H9 (cell line): ENCODE results near the gene ALG14. TPM values are rescaled to one million over a fixed set of nuclear protein-coding genes. Genes with fewer than 3 reads are reported as not detected.
A peak's percentile ranks its signal among the peaks of the same experiment; 100 is the strongest.

Experiments
- DNase-seq: peaks from one replicate; pipeline ENCODE4 v3.0.0-alpha.2; 2017
- H2AFZ ChIP-seq: one replicate; pipeline ENCODE4 v1.6.1; 2013; ENCODE audit warnings: mild to moderate bottlenecking, low read length, control low read depth, moderate library complexity
- H2AK5ac ChIP-seq: 2 replicates; pipeline ENCODE4 v1.6.1; 2013; ENCODE audit warnings: low read length, control low read depth, mixed read lengths; ENCODE audit not compliant: insufficient read length
- H2BK120ac ChIP-seq: one replicate; pipeline ENCODE4 v1.6.1; 2013; ENCODE audit warnings: low read depth, mild to moderate bottlenecking, low read length, control low read depth, inconsistent platforms; ENCODE audit not compliant: poor library complexity, severe bottlenecking
- H2BK12ac ChIP-seq: 2 replicates; pipeline ENCODE4 v1.6.1; 2013; ENCODE audit warnings: low read length, control low read depth, mixed read lengths, low read depth; ENCODE audit not compliant: insufficient read length
- H2BK15ac ChIP-seq: 2 replicates; pipeline ENCODE4 v1.6.1; 2013; ENCODE audit warnings: low read depth, low read length, control low read depth
- H2BK20ac ChIP-seq: one replicate; pipeline ENCODE4 v1.6.1; 2013; ENCODE audit warnings: low read depth, mild to moderate bottlenecking, low read length, control low read depth, inconsistent platforms; ENCODE audit not compliant: poor library complexity, severe bottlenecking
- H2BK5ac ChIP-seq: 2 replicates; pipeline ENCODE4 v1.6.1; 2013; ENCODE audit warnings: low read length, control low read depth, mixed read lengths; ENCODE audit not compliant: insufficient read length
- H3K14ac ChIP-seq: 2 replicates; pipeline ENCODE4 v1.6.1; 2013; ENCODE audit warnings: low read length, control low read depth; ENCODE audit not compliant: insufficient read depth
- H3K18ac ChIP-seq: 2 replicates; pipeline ENCODE4 v1.6.1; 2013; ENCODE audit warnings: low read depth, mild to moderate bottlenecking, mixed read lengths, low read length, control low read depth; ENCODE audit not compliant: insufficient read length
- H3K23ac ChIP-seq: 2 replicates; pipeline ENCODE4 v1.6.1; 2013; ENCODE audit warnings: low read length, control low read depth, mixed read lengths, low read depth; ENCODE audit not compliant: insufficient read length
- H3K23me2 ChIP-seq: 2 replicates; pipeline ENCODE4 v1.6.1; 2013; ENCODE audit warnings: low read depth, mild to moderate bottlenecking, mixed read lengths, low read length, control low read depth; ENCODE audit not compliant: insufficient read length, poor library complexity, severe bottlenecking
- H3K27ac ChIP-seq: 2 replicates; pipeline ENCODE4 v1.5.1; 2013; ENCODE audit warnings: low read length, control low read depth, mixed read lengths, low read depth; ENCODE audit not compliant: insufficient read length
- H3K27me3 ChIP-seq: 2 replicates; pipeline ENCODE4 v1.6.1; 2013; ENCODE audit warnings: low read length, control low read depth, inconsistent platforms; ENCODE audit not compliant: insufficient read depth
- H3K4ac ChIP-seq: 2 replicates; pipeline ENCODE4 v1.6.1; 2013; ENCODE audit warnings: low read depth, mild to moderate bottlenecking, control low read depth, inconsistent platforms, low read length, moderate library complexity
- H3K4me1 ChIP-seq: 2 replicates; pipeline ENCODE4 v1.6.1; 2013; ENCODE audit warnings: low read length, control low read depth, inconsistent platforms; ENCODE audit not compliant: insufficient read depth
- H3K4me2 ChIP-seq: 2 replicates; pipeline ENCODE4 v1.6.1; 2013; ENCODE audit warnings: low read length, control low read depth, mixed read lengths; ENCODE audit not compliant: insufficient read length, insufficient read depth
- H3K56ac ChIP-seq: 2 replicates; pipeline ENCODE4 v1.6.1; 2013; ENCODE audit warnings: low read depth, mild to moderate bottlenecking, mixed read lengths, low read length, control low read depth; ENCODE audit not compliant: insufficient read length
- H3K79me1 ChIP-seq: 2 replicates; pipeline ENCODE4 v1.6.1; 2013; ENCODE audit warnings: low read depth, mild to moderate bottlenecking, moderate library complexity, low read length, control low read depth, inconsistent platforms; ENCODE audit not compliant: insufficient read depth, poor library complexity, severe bottlenecking
- H3K79me2 ChIP-seq: 2 replicates; pipeline ENCODE4 v1.6.1; 2013; ENCODE audit warnings: low read length, control low read depth, inconsistent platforms; ENCODE audit not compliant: insufficient read depth
- H3K9ac ChIP-seq: 2 replicates; pipeline ENCODE4 v1.6.1; 2013; ENCODE audit warnings: low read length, control low read depth, mixed read lengths; ENCODE audit not compliant: insufficient read length; ENCODE audit errors: extremely low read depth
- H3K9me3 ChIP-seq: one replicate; pipeline ENCODE4 v1.6.1; 2013; ENCODE audit warnings: low read depth, low read length, inconsistent platforms; ENCODE audit not compliant: control insufficient read depth
- H3T11ph ChIP-seq: one replicate; pipeline ENCODE4 v1.6.1; 2013; ENCODE audit warnings: mild to moderate bottlenecking, low read length, control low read depth, inconsistent platforms
- H4K20me1 ChIP-seq: one replicate; pipeline ENCODE4 v1.6.1; 2013; ENCODE audit not compliant: control insufficient read depth, insufficient read length, insufficient read depth
- H4K5ac ChIP-seq: 2 replicates; pipeline ENCODE4 v1.6.1; 2013; ENCODE audit warnings: low read depth, mild to moderate bottlenecking, mixed read lengths, low read length, control low read depth; ENCODE audit not compliant: insufficient read length
- H4K8ac ChIP-seq: replicated peaks from 2 replicates; pipeline ENCODE4 v1.6.1; 2013; ENCODE audit warnings: low read length, control low read depth, mixed read lengths, low read depth; ENCODE audit not compliant: insufficient read length
- H4K91ac ChIP-seq: 2 replicates; pipeline ENCODE4 v1.6.1; 2013; ENCODE audit warnings: low read depth, mild to moderate bottlenecking, moderate library complexity, mixed read lengths, low read length, control low read depth; ENCODE audit not compliant: insufficient read length
- H3K27ac Mint-ChIP-seq, 3 experiments: 2 replicates in 2 of 3; 3 replicates in 1 of 3; pipeline ENCODE4 v1.8.0; 2020 to 2021; ENCODE audit warnings: mixed read lengths in 3 of 3, mild to moderate bottlenecking in 1 of 3, moderate library complexity in 1 of 3
- H3K27me3 Mint-ChIP-seq: 2 replicates; pipeline ENCODE4 v1.8.0; 2021; ENCODE audit warnings: low read depth, mild to moderate bottlenecking, moderate library complexity, mixed read lengths
- H3K36me3 Mint-ChIP-seq, 3 experiments: 2 replicates in 2 of 3; 3 replicates in 1 of 3; pipeline ENCODE4 v1.8.0; 2020 to 2021; ENCODE audit warnings: low read depth in 3 of 3, mixed read lengths in 3 of 3; ENCODE audit not compliant: insufficient read depth in 1 of 3
- H3K4me1 Mint-ChIP-seq, 2 experiments: 2 replicates each; pipeline ENCODE4 v1.8.0; 2020; ENCODE audit warnings: mixed read lengths in 2 of 2
- H3K4me3 Mint-ChIP-seq, 2 experiments: 2 replicates in 1 of 2; 3 replicates in 1 of 2; pipeline ENCODE4 v1.8.0; 2020 to 2021; ENCODE audit warnings: mild to moderate bottlenecking in 2 of 2, mixed read lengths in 2 of 2, moderate library complexity in 1 of 2
- H3K9me3 Mint-ChIP-seq, 2 experiments: 2 replicates in 1 of 2; 3 replicates in 1 of 2; pipeline ENCODE4 v1.8.0; 2020; ENCODE audit warnings: mild to moderate bottlenecking in 2 of 2, mixed read lengths in 2 of 2, moderate library complexity in 1 of 2
- WGBS: extraction: QIAGEN DNeasy Blood & Tissue Kit; methylation state at CpG from one replicate; pipeline ENCODE4 v1.1.7; 2013; ENCODE audit warnings: missing lambda C conversion rate, low lambda C conversion rate, mixed read lengths; ENCODE audit not compliant: insufficient read length; ENCODE audit errors: extremely low coverage; 5-methylcytosine and 5-hydroxymethylcytosine counted together
- total RNA-seq: library from RNA; stranded (reverse); gene quantifications from 2 replicates; pipeline ENCODE4 v1.2.1, GENCODE V29; 2021
- TF ChIP-seq, protein P1 (sequence below): fragments of 200-600 bp; sonication (generic); conservative IDR thresholded peaks from 3 replicates; pipeline ENCODE4 v1.8.0; 2021; ENCODE audit warnings: antibody characterized with exemption, mild to moderate bottlenecking

The ALG14 gene
- total RNA-seq, 1 experiment from 2014 or later, result 2.5 TPM

DNA sequence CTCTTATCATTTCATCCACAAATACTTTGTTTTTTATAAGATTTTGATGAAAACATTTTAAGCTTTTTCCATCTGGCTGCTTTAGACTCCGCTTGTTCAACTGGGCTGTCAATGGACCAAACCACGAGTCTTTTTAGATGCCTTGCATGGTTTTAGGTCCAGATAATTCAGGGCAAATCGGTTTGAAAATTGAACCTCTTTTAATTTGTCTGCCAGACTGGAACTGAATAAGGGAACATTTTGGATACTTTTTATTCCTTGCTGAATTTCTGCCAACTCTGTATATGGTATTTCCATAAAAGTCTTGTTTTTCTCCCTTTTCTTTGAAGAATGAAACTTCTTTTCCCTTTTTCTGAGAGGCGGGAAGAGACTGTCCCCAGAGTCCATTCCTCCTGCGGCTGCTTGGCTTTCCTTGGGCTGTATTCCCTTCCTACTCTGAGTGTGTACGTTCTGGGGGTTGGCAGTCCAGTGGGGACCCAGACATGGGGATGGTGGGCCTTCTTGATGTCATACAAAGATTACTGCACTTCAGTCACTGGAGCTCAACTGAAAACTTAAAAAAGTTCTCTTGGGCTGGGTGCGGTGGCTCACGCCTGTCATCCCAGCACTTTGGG is 99.3 kb downstream of the ALG14 start:
- Histone ChIP-seq H3K4me2 (no peak overlapping the region), H3K9ac (no peak overlapping the region), H2BK120ac (no peak overlapping the region), H3K18ac (no peak overlapping the region), H3K79me1 (no peaks in the 10 kb centered on the region), H4K5ac (no peak overlapping the region), H3K27ac (no peak overlapping the region), H2BK20ac (no peak overlapping the region), H2AK5ac (no peak overlapping the region), H3K56ac (no peak overlapping the region), H3K4me1 (no peaks in the 10 kb centered on the region; the same call in 1 of the 2 replicates), H3K23ac (no peak overlapping the region), H2BK12ac (no peak overlapping the region), H3K27me3 (no peaks in the 10 kb centered on the region), H3T11ph (no peak overlapping the region), H4K8ac (no peak overlapping the region), H3K14ac (no peak overlapping the region), H3K4ac (no peak overlapping the region), H3K79me2 (no peaks in the 10 kb centered on the region), H2AFZ (no peak overlapping the region), H2BK5ac (no peak overlapping the region), H4K20me1 (no peaks in the 10 kb centered on the region), H2BK15ac (no peak overlapping the region), H3K23me2 (no peaks in the 10 kb centered on the region), H4K91ac (no peak overlapping the region), H3K9me3 (no peaks in the 10 kb centered on the region)
- Mint-ChIP-seq H3K27me3 (no peaks in the 10 kb centered on the region), H3K36me3 (no peaks in the 10 kb centered on the region), H3K9me3 (no peaks in the 10 kb centered on the region; a peak in 2 of 5 replicates), H3K4me1 (peaks cover 10 to 13% of the 10 kb centered on the region in 2 experiments), H3K27ac (peak overlapping the region in 2 of 3 experiments; percentile 34 to 44; a peak in 2 of 7 replicates), H3K4me3 (no peak overlapping the region)
- no peak for DNase-seq
- WGBS, result no CpG with 5 or more reads among the region's 8 CpGs
- TF ChIP-seq, protein P1, sequence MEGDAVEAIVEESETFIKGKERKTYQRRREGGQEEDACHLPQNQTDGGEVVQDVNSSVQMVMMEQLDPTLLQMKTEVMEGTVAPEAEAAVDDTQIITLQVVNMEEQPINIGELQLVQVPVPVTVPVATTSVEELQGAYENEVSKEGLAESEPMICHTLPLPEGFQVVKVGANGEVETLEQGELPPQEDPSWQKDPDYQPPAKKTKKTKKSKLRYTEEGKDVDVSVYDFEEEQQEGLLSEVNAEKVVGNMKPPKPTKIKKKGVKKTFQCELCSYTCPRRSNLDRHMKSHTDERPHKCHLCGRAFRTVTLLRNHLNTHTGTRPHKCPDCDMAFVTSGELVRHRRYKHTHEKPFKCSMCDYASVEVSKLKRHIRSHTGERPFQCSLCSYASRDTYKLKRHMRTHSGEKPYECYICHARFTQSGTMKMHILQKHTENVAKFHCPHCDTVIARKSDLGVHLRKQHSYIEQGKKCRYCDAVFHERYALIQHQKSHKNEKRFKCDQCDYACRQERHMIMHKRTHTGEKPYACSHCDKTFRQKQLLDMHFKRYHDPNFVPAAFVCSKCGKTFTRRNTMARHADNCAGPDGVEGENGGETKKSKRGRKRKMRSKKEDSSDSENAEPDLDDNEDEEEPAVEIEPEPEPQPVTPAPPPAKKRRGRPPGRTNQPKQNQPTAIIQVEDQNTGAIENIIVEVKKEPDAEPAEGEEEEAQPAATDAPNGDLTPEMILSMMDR, result no peak
